Body of pancreas (tissue), 4 donors: ENCODE results near the gene STBD1.

Experiments used
- CTCF ChIP-seq, 7 experiments: fragments of 450-650 bp in 4 of 7; fragments of 200-600 bp in 3 of 7; sonication (generic) in 3 of 7; IDR thresholded peaks; one replicate each; pipeline ENCODE4 v1.5.1; 2016 to 2019; ENCODE audit warnings: antibody characterized with exemption in 7 of 7
- POLR2A ChIP-seq, 3 donors: fragments of 450-650 bp; IDR thresholded peaks; one replicate each; pipeline ENCODE4 v1.6.1; 2016; ENCODE audit warnings: antibody characterized with exemption in 3 of 3, mild to moderate bottlenecking in 2 of 3

- TF ChIP-seq CTCF (IDR thresholded peaks at IDR 0.05) (peak in 4 of 7 experiments; percentile 7 to 14 (median 10)), POLR2A (IDR thresholded peaks at IDR 0.05) (peak; percentile 57 to 86 (median 79))
These were observed at the start of gene STBD1 for GRCh38 chr4:76305971-76306881.
